H1 (cell line): ENCODE data around the gene EHD2. TPM values are rescaled to one million over a fixed set of nuclear protein-coding genes. Genes with fewer than 3 reads are reported as not detected.
A peak's percentile ranks its signal among the peaks of the same experiment; 100 is the strongest.
"Not testable (repeated sequence)": the region's sequence is repeated elsewhere in the genome, so short reads cannot be mapped to it uniquely, and the experiment has no call there.

Experiments
- CTCF ChIA-PET: fragments of 300-600 bp; sonication (Branson Sonifier 250); formaldehyde crosslinking; loops from one replicate; lab custom pipeline; 2021; ENCODE audit not compliant: partially characterized antibody; lab: Charles Lee
- POLR2A ChIA-PET: fragments of 300-600 bp; sonication (Branson Sonifier 250); formaldehyde crosslinking; loops from one replicate; lab custom pipeline; 2021; ENCODE audit warnings: inconsistent platforms; ENCODE audit not compliant: partially characterized antibody; lab: Charles Lee
- DNase-seq, 2 experiments: peaks; one replicate each; pipeline versions ENCODE4 v3.0.0 to v3.0.0-alpha.2; 2010 to 2022; ENCODE audit warnings: low spot score in 2 of 2, low read depth in 1 of 2, mixed read lengths in 1 of 2
- FAIRE-seq: peaks from 2 replicates; lab custom pipeline; 2011; peaks lifted over from hg19 to GRCh38; lab: Jason Lieb, UNC
- H2AFZ ChIP-seq: 2 replicates; pipeline ENCODE4 v1.8.1; 2012; ENCODE audit warnings: low read length, inconsistent platforms
- H2AK5ac ChIP-seq: 2 replicates; pipeline ENCODE4 v1.6.1; 2013; ENCODE audit warnings: low read depth, low read length
- H2BK120ac ChIP-seq: replicated peaks from 2 replicates; pipeline ENCODE3; 2013; ENCODE audit warnings: low read depth, low read length, inconsistent platforms
- H2BK12ac ChIP-seq: 2 replicates; pipeline ENCODE4 v1.6.1; 2013; ENCODE audit warnings: low read depth, low read length
- H2BK15ac ChIP-seq: 2 replicates; pipeline ENCODE4 v1.6.1; 2013; ENCODE audit warnings: low read length
- H2BK20ac ChIP-seq: 2 replicates; pipeline ENCODE4 v1.6.1; 2013; ENCODE audit warnings: low read length
- H2BK5ac ChIP-seq: 2 replicates; pipeline ENCODE4 v1.6.1; 2013; ENCODE audit warnings: low read depth, low read length
- H3K14ac ChIP-seq: 2 replicates; pipeline ENCODE4 v1.6.1; 2013; ENCODE audit warnings: inconsistent platforms; ENCODE audit not compliant: insufficient read length
- H3K18ac ChIP-seq: 2 replicates; pipeline ENCODE4 v1.6.1; 2013; ENCODE audit warnings: low read length; ENCODE audit errors: extremely low read depth
- H3K23ac ChIP-seq: 2 replicates; pipeline ENCODE4 v1.6.1; 2013; ENCODE audit warnings: inconsistent platforms; ENCODE audit not compliant: insufficient read length
- H3K23me2 ChIP-seq: 2 replicates; pipeline ENCODE4 v1.6.1; 2013; ENCODE audit warnings: low read depth, low read length
- H3K27ac ChIP-seq: 2 replicates; pipeline ENCODE4 v1.6.1; 2011; ENCODE audit warnings: low read depth, low read length, inconsistent platforms
- H3K27me3 ChIP-seq, 4 experiments: replicated peaks in 1 of 4; 1 replicate in 1 of 4; 2 replicates in 3 of 4; pipeline versions ENCODE4 v1.6.1 to v1.8.1; 2011 to 2013; ENCODE audit warnings: low read length in 3 of 4, mild to moderate bottlenecking in 3 of 4, inconsistent platforms in 2 of 4, mixed read lengths in 2 of 4, moderate library complexity in 1 of 4; ENCODE audit not compliant: control insufficient read depth in 3 of 4, insufficient read depth in 3 of 4; ENCODE audit errors: extremely low read depth in 1 of 4
- H3K36me3 ChIP-seq, 4 experiments: 2 replicates each; pipeline versions ENCODE4 v1.6.1 to v1.8.1; 2011 to 2013; ENCODE audit warnings: mild to moderate bottlenecking in 4 of 4, low read length in 3 of 4, moderate library complexity in 2 of 4, control low read depth in 1 of 4, inconsistent platforms in 1 of 4; ENCODE audit not compliant: insufficient read depth in 4 of 4, control insufficient read depth in 2 of 4
- H3K4ac ChIP-seq: replicated peaks from 2 replicates; pipeline ENCODE3; 2013; ENCODE audit warnings: low read length, low read depth, mixed read lengths, inconsistent platforms; ENCODE audit not compliant: insufficient read length
- H3K4me1 ChIP-seq, 4 experiments: replicated peaks in 1 of 4; 1 replicate in 1 of 4; 2 replicates in 3 of 4; pipeline versions ENCODE4 v1.6.1 to v1.8.1; 2011 to 2013; ENCODE audit warnings: low read length in 3 of 4, inconsistent platforms in 2 of 4, mixed read lengths in 1 of 4; ENCODE audit not compliant: insufficient read depth in 4 of 4, control insufficient read depth in 3 of 4
- H3K4me2 ChIP-seq, 2 experiments: 2 replicates each; pipeline versions ENCODE4 v1.6.1 to v1.8.1; 2011 to 2013; ENCODE audit warnings: low read depth in 2 of 2, low read length in 2 of 2, control low read depth in 1 of 2, inconsistent platforms in 1 of 2, mild to moderate bottlenecking in 1 of 2; ENCODE audit not compliant: insufficient read depth in 1 of 2
- H3K4me3 ChIP-seq, 4 experiments: fragments of 200-600, 300-600 bp in 1 of 4; sonication (generic), shearing (Covaris generic), sonication (Bioruptor Twin) in 1 of 4; 2 replicates each; pipeline versions ENCODE4 v1.5.1 to v1.8.1; 2011 to 2016; ENCODE audit warnings: low read length in 4 of 4, low read depth in 3 of 4, control low read depth in 2 of 4, inconsistent platforms in 2 of 4, mild to moderate bottlenecking in 2 of 4, mixed read lengths in 1 of 4, moderate library complexity in 1 of 4; ENCODE audit not compliant: insufficient read depth in 2 of 4; ENCODE audit errors: extremely low read depth in 1 of 4
- H3K56ac ChIP-seq: replicated peaks from 2 replicates; pipeline ENCODE3; 2013; ENCODE audit warnings: low read depth, mild to moderate bottlenecking, mixed read lengths, low read length, inconsistent platforms; ENCODE audit not compliant: insufficient read length
- H3K79me1 ChIP-seq: 2 replicates; pipeline ENCODE4 v1.6.1; 2013; ENCODE audit warnings: low read depth, low read length, control low read depth
- H3K79me2 ChIP-seq, 2 experiments: 2 replicates each; pipeline versions ENCODE4 v1.6.1 to v1.8.1; 2012 to 2013; ENCODE audit warnings: low read length in 2 of 2, mild to moderate bottlenecking in 2 of 2, inconsistent platforms in 1 of 2; ENCODE audit not compliant: insufficient read depth in 2 of 2, control insufficient read depth in 1 of 2
- H3K9ac ChIP-seq, 4 experiments: replicated peaks in 1 of 4; 1 replicate in 1 of 4; 2 replicates in 3 of 4; pipeline versions ENCODE4 v1.6.1 to v1.8.1; 2011 to 2013; ENCODE audit warnings: low read depth in 3 of 4, low read length in 3 of 4, control low read depth in 2 of 4, mild to moderate bottlenecking in 2 of 4, moderate library complexity in 2 of 4, inconsistent platforms in 1 of 4; ENCODE audit errors: extremely low read depth in 1 of 4
- H3K9me3 ChIP-seq, 2 experiments: 2 replicates each; pipeline versions ENCODE4 v1.6.1 to v1.8.1; 2012 to 2013; ENCODE audit warnings: mild to moderate bottlenecking in 2 of 2, moderate library complexity in 2 of 2, control low read depth in 1 of 2, inconsistent platforms in 1 of 2, low read depth in 1 of 2, low read length in 1 of 2, mixed read lengths in 1 of 2; ENCODE audit not compliant: insufficient read depth in 2 of 2
- H4K20me1 ChIP-seq, 2 experiments: replicated peaks in 1 of 2; 2 replicates each; pipeline versions ENCODE3 to v1.8.1; 2011 to 2013; ENCODE audit warnings: inconsistent platforms in 2 of 2, low read length in 2 of 2, mild to moderate bottlenecking in 1 of 2; ENCODE audit not compliant: insufficient read depth in 2 of 2, control insufficient read depth in 1 of 2
- H4K5ac ChIP-seq: 2 replicates; pipeline ENCODE4 v1.6.1; 2013; ENCODE audit warnings: low read length, low read depth, mixed read lengths, inconsistent platforms; ENCODE audit not compliant: insufficient read length
- H4K8ac ChIP-seq: 2 replicates; pipeline ENCODE4 v1.8.0; 2013; ENCODE audit warnings: mild to moderate bottlenecking, moderate library complexity, low read length, inconsistent platforms; ENCODE audit not compliant: insufficient read depth; ENCODE audit errors: extremely low read depth
- H4K91ac ChIP-seq: replicated peaks from 2 replicates; pipeline ENCODE3; 2013; ENCODE audit warnings: low read length, mixed read lengths, inconsistent platforms; ENCODE audit not compliant: insufficient read length
- WGBS, 2 experiments: shearing (Covaris generic) in 1 of 2; methylation state at CpG; one replicate each; pipeline versions ENCODE4 v1.1.6 to v1.1.7; 2013 to 2015; ENCODE audit warnings: low lambda C conversion rate in 2 of 2, mixed read lengths in 2 of 2, inconsistent platforms in 1 of 2, low coverage in 1 of 2, missing lambda C conversion rate in 1 of 2; ENCODE audit not compliant: insufficient replicate concordance in 2 of 2, insufficient coverage in 1 of 2, insufficient read length in 1 of 2; ENCODE audit errors: extremely low coverage in 1 of 2, missing lambda C conversion rate in 1 of 2; 5-methylcytosine and 5-hydroxymethylcytosine counted together
- polyA plus RNA-seq, 7 experiments: library from polyadenylated mRNA; depleted of rRNA in 3 of 7; stranded (reverse) in 5 of 7; unstranded in 2 of 7; fragments of >200 nt in 5 of 7; fragments of 200-250 nt in 2 of 7; gene quantifications; 1 replicate in 5 of 7; 2 replicates in 1 of 7; 4 replicates in 1 of 7; pipeline versions ENCODE4 v1.2.1 to v1.2.3, GENCODE V29; 2011 to 2013; ENCODE audit warnings: missing spikeins in 2 of 7, mixed read lengths in 2 of 7
- total RNA-seq: library from RNA; stranded (reverse); fragmentation: NEBNext Ultra II Directional; extraction: Animal tissue kit (Norgen Biotek cat#: 25700); gene quantifications from 2 replicates; pipeline ENCODE4 v1.2.1, GENCODE V29; 2021

The EHD2 gene
- total and polyA plus RNA-seq, 2 of the 8 experiments (the other 6 are each of a cell fraction or from before 2014, with no cell fraction given): 4.5 to 14.3 TPM

GRCh38 chr19:47746129-47746528, 32.9 kb downstream of the EHD2 start:
- not testable (repeated sequence) for H3K23ac ChIP-seq, H4K91ac ChIP-seq, H3K4ac ChIP-seq, H2BK5ac ChIP-seq, H3K18ac ChIP-seq, H3K27ac ChIP-seq, H2AK5ac ChIP-seq, H3K9me3 ChIP-seq, H3K23me2 ChIP-seq, H2BK15ac ChIP-seq, H3K27me3 ChIP-seq, H2BK12ac ChIP-seq, H3K56ac ChIP-seq, DNase-seq, H3K14ac ChIP-seq, H2BK20ac ChIP-seq, H4K5ac ChIP-seq, H2BK120ac ChIP-seq, FAIRE-seq, H2AFZ ChIP-seq
- peak overlapping the region; percentile 66 to 92 (median 80) for H3K4me3 ChIP-seq
- H3K79me1 ChIP-seq: peaks cover 10% of the 10 kb centered on the region; the same call in 1 of the 2 replicates
- peak overlapping the region in 1 of 4 experiments; percentile 56; a peak in 1 of 7 replicates for H3K9ac ChIP-seq
- peaks cover 3 to 37% of the 10 kb centered on the region in 2 experiments; a peak in 3 of 4 replicates for H3K79me2 ChIP-seq
- 0 out of 2 replicates have a peak overlapping the region, but pooled peaks have one; percentile 15 for H4K8ac ChIP-seq
- CTCF ChIA-PET: interaction anchor here (0.8 to 4.5 kb wide), 7 partner anchors 10 to 51 kb away, joined by 3 to 51 read pairs (median 3); partner anchors contain the start of gene EHD2
- H4K20me1 ChIP-seq: peaks cover 4 to 12% of the 10 kb centered on the region in 2 experiments
- peaks cover 27 to 39% (median 37%) of the 10 kb centered on the region in 4 experiments for H3K36me3 ChIP-seq
- H3K4me2 ChIP-seq: peak overlapping the region; percentile 51 to 58
- H3K4me1 ChIP-seq: peaks cover 0 to 15% (median 4%) of the 10 kb centered on the region in 4 experiments; a peak in 5 of 7 replicates
- POLR2A ChIA-PET: interaction anchor here (0.6 to 11.1 kb wide), 15 partner anchors 11 to 460 kb away, joined by 3 to 204 read pairs (median 5); partner anchors contain the start of genes EHD2 and KPTN
- WGBS, 2 experiments: 84% methylated on average over 16 of the region's 17 CpGs; no CpG with 5 or more reads in 1 of the 2 experiments
